Kidney (tissue), 14 donors: ENCODE measurements around the gene MAD1L1. TPM values are rescaled to one million over a fixed set of nuclear protein-coding genes. Genes with fewer than 3 reads are reported as not detected.

Experiments used
- DNase-seq, 5 donors: peaks; one replicate each; pipeline ENCODE4 v3.0.0-alpha.2; 2013 to 2020
- FAIRE-seq: peaks from 2 replicates; lab custom pipeline; 2012; peaks lifted over from hg19 to GRCh38; lab: Jason Lieb, UNC
- H3K27ac ChIP-seq, 2 donors: one replicate each; pipeline ENCODE4 v1.7.0; 2013; ENCODE audit warnings: low read depth in 2 of 2, low read length in 2 of 2, inconsistent platforms in 1 of 2
- H3K27me3 ChIP-seq: one replicate; pipeline ENCODE4 v1.7.1; 2013; ENCODE audit warnings: low read length, inconsistent platforms; ENCODE audit not compliant: control insufficient read depth, insufficient read depth
- H3K36me3 ChIP-seq, 3 donors: one replicate each; pipeline versions ENCODE4 v1.7.0 to v1.7.1; 2013; ENCODE audit warnings: low read length in 3 of 3, control low read depth in 1 of 3, inconsistent platforms in 1 of 3; ENCODE audit not compliant: insufficient read depth in 3 of 3, control insufficient read depth in 2 of 3
- H3K4me1 ChIP-seq, 3 donors: one replicate each; pipeline versions ENCODE4 v1.7.0 to v1.7.1; 2013; ENCODE audit warnings: low read length in 3 of 3, inconsistent platforms in 1 of 3, low read depth in 1 of 3; ENCODE audit not compliant: control insufficient read depth in 2 of 3, insufficient read depth in 2 of 3
- H3K4me3 ChIP-seq, 3 donors: one replicate each; pipeline versions ENCODE4 v1.7.0 to v1.8.1; 2013; ENCODE audit warnings: low read length in 3 of 3, control low read depth in 1 of 3, inconsistent platforms in 1 of 3
- H3K9ac ChIP-seq, 3 donors: one replicate each; pipeline versions ENCODE4 v1.7.0 to v1.7.1; 2013; ENCODE audit warnings: low read length in 3 of 3, control low read depth in 1 of 3, inconsistent platforms in 1 of 3
- H3K9me3 ChIP-seq, 3 donors: one replicate each; pipeline versions ENCODE4 v1.7.0 to v1.7.1; 2013; ENCODE audit warnings: low read length in 3 of 3, control low read depth in 1 of 3, inconsistent platforms in 1 of 3; ENCODE audit not compliant: control insufficient read depth in 2 of 3, insufficient read depth in 1 of 3
- intact Hi-C: fragments of 100-400 bp; cut with DNase I; formaldehyde crosslinking; loops from one replicate; pipeline ENCODE4 v1.11.1; 2022
- polyA plus RNA-seq: library from polyadenylated mRNA; stranded (reverse); fragments of 350-450 nt; fragmentation: Illumina TruSeq; extraction: RNeasy Lipid Tissue Mini Kit (QIAGEN cat#74804); gene quantifications from one replicate; pipeline ENCODE4 v1.2.3, GENCODE V29; 2014; ENCODE audit warnings: low read depth, low replicate concordance; ENCODE audit not compliant: insufficient read depth
- total RNA-seq: library from RNA; stranded (reverse); fragmentation: NEBNext Ultra II Directional; extraction: Animal tissue kit (Norgen Biotek cat#: 25700); gene quantifications from one replicate; pipeline ENCODE4 v1.2.1, GENCODE V29; 2021
- TF ChIP-seq, protein P1 (sequence below): IDR thresholded peaks from 3 replicates; pipeline ENCODE4 v1.5.1; 2012; ENCODE audit warnings: mild to moderate bottlenecking, moderate library complexity, borderline replicate concordance; ENCODE audit not compliant: insufficient read depth; ENCODE audit errors: extremely low read depth
- donor health status: control.
- donor health status: control.
- donor health status: control.
- donor health status: control.
- donor health status: control.
- donor health status: DM: yes; HTN: yes; CAD: no.
- donor health status: Normal renal cell carcinoma (clear cell type).

Gene MAD1L1
- total and polyA plus RNA-seq, 2 donors from 2014 or later, result 33.2 to 45.2 TPM

DNA sequence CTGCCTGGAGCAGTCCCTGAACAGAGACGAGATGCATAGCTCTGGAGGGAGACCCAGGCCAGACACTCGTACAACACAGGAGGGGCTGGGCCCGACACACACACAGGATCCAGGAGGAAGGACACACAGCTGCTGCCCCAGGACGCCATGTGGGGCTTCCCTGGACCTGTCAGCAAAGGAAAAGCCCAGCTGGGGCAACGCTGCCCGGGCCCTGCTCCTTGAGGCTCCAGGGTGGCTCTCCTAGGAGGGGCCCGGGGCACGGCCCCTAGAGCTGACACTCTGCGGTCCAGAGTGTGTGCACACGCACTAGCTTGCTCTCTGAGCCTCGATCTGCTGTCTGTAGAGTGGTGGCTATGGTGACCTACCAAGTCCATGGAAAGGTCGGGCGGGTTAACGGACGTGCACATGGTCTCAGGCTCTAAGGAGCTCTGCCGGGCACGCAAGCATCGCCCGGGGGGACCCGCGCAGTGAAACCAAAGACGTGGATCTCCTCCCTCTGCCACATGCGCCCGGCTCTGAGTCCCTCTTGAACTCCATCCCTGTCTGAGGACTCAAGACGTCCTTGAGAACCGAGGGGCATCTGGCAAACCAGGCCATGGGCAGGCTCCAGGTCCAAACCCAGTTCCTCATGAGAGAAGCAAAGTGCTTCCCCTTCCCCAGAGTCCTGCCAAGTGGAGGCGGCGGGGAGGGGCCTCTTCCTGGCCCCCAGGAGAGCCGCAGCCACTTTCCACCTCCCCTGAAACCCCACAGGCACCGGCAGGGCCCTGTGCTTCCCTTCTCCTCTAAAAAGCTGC is 283.7 kb downstream of the MAD1L1 start:
- DNase-seq, result peak in 1 of 5 donors; percentile 71
- TF ChIP-seq, protein P1, sequence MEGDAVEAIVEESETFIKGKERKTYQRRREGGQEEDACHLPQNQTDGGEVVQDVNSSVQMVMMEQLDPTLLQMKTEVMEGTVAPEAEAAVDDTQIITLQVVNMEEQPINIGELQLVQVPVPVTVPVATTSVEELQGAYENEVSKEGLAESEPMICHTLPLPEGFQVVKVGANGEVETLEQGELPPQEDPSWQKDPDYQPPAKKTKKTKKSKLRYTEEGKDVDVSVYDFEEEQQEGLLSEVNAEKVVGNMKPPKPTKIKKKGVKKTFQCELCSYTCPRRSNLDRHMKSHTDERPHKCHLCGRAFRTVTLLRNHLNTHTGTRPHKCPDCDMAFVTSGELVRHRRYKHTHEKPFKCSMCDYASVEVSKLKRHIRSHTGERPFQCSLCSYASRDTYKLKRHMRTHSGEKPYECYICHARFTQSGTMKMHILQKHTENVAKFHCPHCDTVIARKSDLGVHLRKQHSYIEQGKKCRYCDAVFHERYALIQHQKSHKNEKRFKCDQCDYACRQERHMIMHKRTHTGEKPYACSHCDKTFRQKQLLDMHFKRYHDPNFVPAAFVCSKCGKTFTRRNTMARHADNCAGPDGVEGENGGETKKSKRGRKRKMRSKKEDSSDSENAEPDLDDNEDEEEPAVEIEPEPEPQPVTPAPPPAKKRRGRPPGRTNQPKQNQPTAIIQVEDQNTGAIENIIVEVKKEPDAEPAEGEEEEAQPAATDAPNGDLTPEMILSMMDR, result no peak

DNA sequence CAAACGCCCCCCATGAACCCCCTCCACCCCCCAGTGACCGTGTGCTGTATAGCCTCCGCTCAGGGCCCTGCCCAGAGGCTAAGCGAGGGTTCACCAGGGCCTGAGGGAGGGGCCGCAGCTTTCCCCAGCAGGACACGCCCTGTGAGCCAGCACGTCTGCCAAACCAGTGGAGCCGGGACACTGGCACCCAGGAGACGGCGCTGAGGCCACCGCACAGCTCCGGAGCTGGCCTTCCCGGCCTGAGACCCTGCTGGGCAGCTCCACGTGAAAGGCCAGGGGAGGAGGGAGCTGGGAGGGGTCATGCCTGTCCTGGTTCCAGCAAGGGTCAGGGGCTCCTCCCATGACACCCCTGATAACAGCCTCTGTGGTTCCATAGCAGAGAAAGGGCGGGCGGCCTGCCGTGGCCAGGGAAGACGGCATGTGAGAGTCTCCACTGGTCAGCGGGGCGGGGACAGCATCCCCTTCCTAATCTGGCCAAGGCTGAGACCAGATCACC is 284.4 kb downstream of the MAD1L1 start:
- H3K4me1 ChIP-seq, result peaks cover 0 to 2% (median 0%) of the 10 kb centered on the region in 3 donors
- intact Hi-C loops, result no loop called here
- H3K4me3 ChIP-seq, result no peak overlapping the region
- DNase-seq, result peak in 1 of 5 donors; percentile 73
- H3K27me3 ChIP-seq, result no peaks in the 10 kb centered on the region
- H3K36me3 ChIP-seq, result no peaks in the 10 kb centered on the region
- no peaks in the 10 kb centered on the region for H3K9me3 ChIP-seq
- TF ChIP-seq, protein P1, result no peak
- no peak overlapping the region for H3K27ac ChIP-seq
- H3K9ac ChIP-seq, result no peak overlapping the region
- no peak for FAIRE-seq

More for the DNA sequence above, 283.7 kb downstream of the MAD1L1 start:
- H3K36me3 ChIP-seq, result no peaks in the 10 kb centered on the region
- H3K4me3 ChIP-seq, result no peak overlapping the region
- no peaks in the 10 kb centered on the region for H3K27me3 ChIP-seq
- H3K9me3 ChIP-seq, result no peaks in the 10 kb centered on the region
- no peak overlapping the region for H3K9ac ChIP-seq
- FAIRE-seq, result no peak
- H3K4me1 ChIP-seq, result peaks cover 0 to 2% (median 0%) of the 10 kb centered on the region in 3 donors
- intact Hi-C loops, result no loop called here
- no peak overlapping the region for H3K27ac ChIP-seq

DNA sequence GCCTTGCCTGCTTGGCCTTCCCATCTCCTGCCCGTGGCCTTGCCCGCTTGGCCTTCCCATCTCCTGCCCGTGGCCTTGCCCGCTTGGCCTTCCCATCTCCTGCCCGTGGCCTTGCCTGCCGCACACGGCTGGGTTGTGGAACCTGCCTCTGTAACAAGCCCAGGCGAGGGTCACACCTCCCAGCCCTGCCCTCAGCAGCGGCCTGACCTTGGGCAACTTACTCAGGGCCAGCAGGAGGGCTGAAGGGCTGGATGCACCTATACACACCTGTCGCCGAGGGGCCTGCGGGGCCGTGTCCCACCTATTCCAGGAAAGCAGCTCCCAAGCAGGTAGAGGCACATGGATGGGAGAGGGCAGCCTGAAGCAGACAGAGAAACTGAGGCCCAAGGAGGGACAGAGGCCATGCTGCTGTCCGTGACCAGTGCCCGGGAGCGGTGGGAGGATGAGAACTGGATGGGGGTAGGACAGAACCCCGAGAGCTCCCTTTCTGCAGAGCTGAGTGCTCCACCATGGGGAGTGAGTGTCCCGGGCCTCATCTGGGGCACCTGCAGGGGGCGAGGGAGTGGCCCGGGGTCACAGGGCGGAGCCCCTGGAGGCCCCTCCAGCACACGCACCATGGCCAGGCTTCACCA is 285.0 kb downstream of the MAD1L1 start:
- FAIRE-seq, result no peak
- intact Hi-C loops, result no loop called here
- H3K9me3 ChIP-seq, result no peaks in the 10 kb centered on the region
- H3K9ac ChIP-seq, result no peak overlapping the region
- H3K27ac ChIP-seq, result no peak overlapping the region
- H3K4me3 ChIP-seq, result no peak overlapping the region
- H3K27me3 ChIP-seq, result no peaks in the 10 kb centered on the region
- TF ChIP-seq, protein P1, result no peak
- no peaks in the 10 kb centered on the region for H3K36me3 ChIP-seq
- H3K4me1 ChIP-seq, result peaks cover 0 to 2% (median 0%) of the 10 kb centered on the region in 3 donors
- peak in 1 of 5 donors; percentile 64 for DNase-seq
